NCI-H2196 treated with DMSO at 0.1 percent for 48 hours (cell line): Measurements from ENCODE around the gene HOXD11.

Source experiments
- DNase-seq: peaks from one replicate; lab custom pipeline; 2025; ENCODE audit not compliant: unreplicated experiment; lab: John Stamatoyannopoulos, UW

The HOXD11 gene

GRCh38 chr2:176106581-176107539 lies at the start of gene HOXD11:
TSS of gene HOXD11 (plus strand) at chr2:176107280. CDS start at chr2:176107356, 76 bp downstream.
- DNase-seq, result peak; percentile 92

- no peak for DNase-seq
Measured at GRCh38 chr2:176063958-176064357, 43.1 kb upstream of the HOXD11 start.

- DNase-seq, result no peak
Measured at GRCh38 chr2:176066645-176067588, 40.2 kb upstream of the HOXD11 start.

- DNase-seq, result no peak
Measured at GRCh38 chr2:176067589-176068418, 39.3 kb upstream of the HOXD11 start.

- DNase-seq, result no peak
Measured at GRCh38 chr2:176068419-176068832, 38.7 kb upstream of the HOXD11 start.

GRCh38 chr2:176071330-176072291 lies 35.5 kb upstream of the HOXD11 start:
- DNase-seq, result no peak

DNA sequence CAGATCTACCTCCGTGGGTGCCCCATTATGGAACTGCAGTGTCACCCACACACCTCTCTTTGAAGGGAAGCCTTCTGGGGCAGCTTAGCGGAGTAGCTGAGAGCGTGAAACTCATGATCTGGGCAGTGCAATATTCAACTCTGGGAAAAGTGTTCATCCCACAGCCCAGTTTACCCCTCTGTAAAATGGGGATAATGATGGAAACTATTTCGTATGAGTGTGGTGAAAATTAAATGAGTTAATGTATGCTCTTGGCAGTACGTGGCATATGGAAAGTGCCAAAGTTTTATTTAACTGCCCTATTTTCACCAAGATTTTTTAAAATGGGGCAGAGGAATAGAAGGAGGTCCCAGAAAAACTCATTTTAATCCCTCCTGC lies 34.8 kb upstream of the HOXD11 start:
- no peak for DNase-seq

- DNase-seq, result no peak
Measured at GRCh38 chr2:176072951-176073904, 33.9 kb upstream of the HOXD11 start.

DNA sequence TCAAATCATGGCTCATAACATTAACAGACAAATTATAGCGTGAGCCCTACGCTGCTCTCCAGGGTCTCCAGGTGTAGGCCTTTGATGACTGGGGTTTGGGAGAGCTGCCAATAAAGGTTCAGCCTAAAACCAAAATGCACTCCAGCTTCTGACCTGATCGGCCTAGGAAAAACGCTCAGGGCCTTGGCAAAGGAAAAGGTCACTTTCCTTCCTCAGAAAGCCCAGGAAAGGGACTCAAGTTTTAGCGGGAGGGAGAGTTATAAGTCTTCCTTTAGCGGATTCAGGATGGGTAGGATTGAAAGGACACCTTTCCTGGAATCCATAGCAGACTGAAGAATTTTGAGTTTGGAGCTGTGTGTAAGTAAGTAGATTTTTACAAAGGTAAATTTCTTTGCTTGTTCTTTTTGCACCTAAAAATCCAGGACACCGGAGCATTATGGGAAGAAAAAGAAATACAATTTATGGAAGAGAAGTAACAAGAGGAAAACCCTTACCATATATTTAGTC lies 32.1 kb upstream of the HOXD11 start:
- no peak for DNase-seq

- no peak for DNase-seq
Measured at GRCh38 chr2:176075481-176075880, 31.6 kb upstream of the HOXD11 start.

DNA sequence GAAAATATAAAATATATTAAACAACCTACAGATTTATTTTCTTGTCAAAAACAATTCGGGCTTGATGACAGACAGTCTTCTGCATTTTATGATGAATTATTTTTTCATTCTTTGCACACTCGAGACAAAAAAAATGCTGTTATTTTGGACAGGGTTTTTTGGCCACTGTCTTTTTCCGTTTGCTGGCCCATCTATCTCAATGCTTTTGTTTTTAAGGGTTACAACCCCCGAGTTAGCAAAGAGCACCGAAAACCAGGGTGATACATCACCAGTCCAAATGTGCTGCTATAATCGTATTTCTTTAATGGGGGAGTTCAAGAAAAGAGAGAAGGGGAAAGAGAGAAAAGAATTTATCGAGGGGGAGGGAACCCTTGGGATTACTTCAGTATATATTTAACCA lies 31.0 kb upstream of the HOXD11 start:
- DNase-seq, result no peak

DNA sequence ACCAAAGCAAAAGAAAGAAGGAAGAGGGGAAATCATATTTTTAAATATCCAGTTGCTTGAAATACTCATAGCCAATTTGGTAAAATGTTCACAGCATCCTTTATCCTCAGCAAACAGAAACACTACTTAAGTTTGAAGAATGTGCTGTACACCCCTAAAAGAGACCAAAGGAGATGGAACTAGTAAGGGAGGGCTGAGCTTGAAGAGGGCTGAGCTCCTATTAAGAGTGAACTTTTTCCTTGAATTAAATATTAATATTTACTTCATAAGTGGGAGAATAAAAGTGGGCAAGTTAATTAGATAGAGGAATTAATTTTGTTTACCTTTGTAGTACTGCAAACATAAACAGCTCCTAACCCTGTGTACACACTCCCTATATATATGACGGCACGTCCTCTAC lies 30.3 kb upstream of the HOXD11 start:
- no peak for DNase-seq

GRCh38 chr2:176078541-176079284 lies 28.4 kb upstream of the HOXD11 start:
- no peak for DNase-seq

DNA sequence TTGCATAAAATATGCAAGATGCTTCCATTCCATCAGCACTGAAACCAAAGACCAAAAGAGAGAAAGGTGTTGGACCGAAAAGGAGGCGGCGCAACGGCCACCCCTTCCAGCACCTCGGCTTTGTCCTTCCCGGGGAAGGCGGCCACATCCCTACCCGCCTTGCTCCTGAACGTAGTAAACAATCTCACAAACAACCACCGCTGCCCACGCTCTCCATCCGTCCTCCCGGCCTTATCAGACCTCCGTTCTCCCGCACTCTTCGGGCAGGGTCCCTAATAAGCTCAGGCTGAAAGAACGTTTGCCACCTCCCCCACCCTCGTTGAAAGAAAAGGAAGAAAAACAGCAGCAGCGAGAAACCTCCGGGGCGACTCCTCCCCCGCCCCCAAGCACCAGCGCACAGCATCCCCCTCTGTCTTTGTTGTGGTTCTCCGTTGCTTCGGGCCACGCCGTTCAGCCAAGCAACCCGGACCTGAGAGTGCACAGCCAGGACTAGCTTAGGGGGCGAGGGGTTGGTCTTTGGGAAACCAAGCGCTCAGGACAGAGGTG lies 27.7 kb upstream of the HOXD11 start:
- no peak for DNase-seq

DNA sequence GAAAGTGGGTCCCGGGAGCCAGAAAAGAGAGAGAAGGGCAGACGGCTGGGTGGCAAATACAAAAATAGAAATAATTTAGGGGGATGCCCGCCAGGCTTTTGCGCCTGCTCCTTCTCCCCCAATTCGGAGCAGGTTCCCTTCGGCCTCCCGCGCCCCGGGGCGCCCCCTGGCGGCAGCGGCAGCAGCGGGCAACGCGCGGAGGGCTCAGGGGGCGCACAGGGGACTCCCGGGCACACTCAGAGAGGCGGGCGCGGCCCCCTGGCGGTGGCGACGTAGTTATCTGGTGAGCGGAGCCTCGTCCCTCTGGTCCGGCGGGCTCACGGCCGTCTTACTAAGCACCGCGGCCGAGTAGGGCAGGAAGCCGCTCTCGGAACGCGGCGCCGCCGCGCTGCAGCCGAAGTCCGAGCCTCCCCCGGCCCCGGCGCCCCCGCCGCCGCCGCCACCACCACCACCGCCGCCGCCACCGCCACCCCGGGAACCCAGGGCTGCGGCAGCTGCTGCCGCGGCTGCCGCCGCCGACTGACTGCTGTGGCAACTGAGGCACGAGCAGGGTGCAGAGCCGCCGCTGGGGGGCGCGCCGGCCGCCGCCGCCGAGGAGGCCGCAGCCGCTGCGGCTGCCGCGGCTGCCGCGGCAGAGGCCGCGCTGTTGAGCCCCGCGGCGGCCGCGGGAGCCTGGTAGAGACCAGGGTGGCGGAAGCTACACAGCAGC lies 27.1 kb upstream of the HOXD11 start:
- no peak for DNase-seq

GRCh38 chr2:176080540-176081375 lies 26.3 kb upstream of the HOXD11 start:
- DNase-seq, result no peak
